NB4 (cell line): ENCODE measurements around the gene BMPR1A.
A peak's percentile ranks its signal among the peaks of the same experiment; 100 is the strongest.
"Not testable (repeated sequence)": the region's sequence is repeated elsewhere in the genome, so short reads cannot be mapped to it uniquely, and the experiment has no call there.

Source experiments
- DNase-seq: peaks from one replicate; pipeline ENCODE4 v3.0.0; 2010; ENCODE audit warnings: low read depth
- H3K4me3 ChIP-seq: one replicate; pipeline ENCODE4 v1.5.1; 2011; ENCODE audit warnings: mild to moderate bottlenecking, low read depth, low read length, moderate library complexity
- MAX ChIP-seq: IDR thresholded peaks from 2 replicates; pipeline ENCODE4 v1.6.1; 2011; ENCODE audit warnings: low read depth, low read length
- MYC ChIP-seq: IDR thresholded peaks from 2 replicates; pipeline ENCODE4 v1.6.1; 2011; ENCODE audit warnings: low read depth, low read length
- POLR2A ChIP-seq: IDR thresholded peaks from 2 replicates; pipeline ENCODE4 v1.6.1; 2011; ENCODE audit warnings: mild to moderate bottlenecking; ENCODE audit not compliant: insufficient read length; ENCODE audit errors: extremely low read depth
- TF ChIP-seq, protein P1 (sequence below): IDR thresholded peaks from one replicate; pipeline ENCODE4 v1.5.1; 2012; ENCODE audit warnings: low read depth, low read length

Gene BMPR1A

GRCh38 chr10:86851328-86852207, 95.1 kb downstream of the BMPR1A start:
- no peak overlapping the region for H3K4me3 ChIP-seq
- DNase-seq = no peak
- TF ChIP-seq POLR2A = no peak
- TF ChIP-seq MYC = no peak
- TF ChIP-seq, protein P1, sequence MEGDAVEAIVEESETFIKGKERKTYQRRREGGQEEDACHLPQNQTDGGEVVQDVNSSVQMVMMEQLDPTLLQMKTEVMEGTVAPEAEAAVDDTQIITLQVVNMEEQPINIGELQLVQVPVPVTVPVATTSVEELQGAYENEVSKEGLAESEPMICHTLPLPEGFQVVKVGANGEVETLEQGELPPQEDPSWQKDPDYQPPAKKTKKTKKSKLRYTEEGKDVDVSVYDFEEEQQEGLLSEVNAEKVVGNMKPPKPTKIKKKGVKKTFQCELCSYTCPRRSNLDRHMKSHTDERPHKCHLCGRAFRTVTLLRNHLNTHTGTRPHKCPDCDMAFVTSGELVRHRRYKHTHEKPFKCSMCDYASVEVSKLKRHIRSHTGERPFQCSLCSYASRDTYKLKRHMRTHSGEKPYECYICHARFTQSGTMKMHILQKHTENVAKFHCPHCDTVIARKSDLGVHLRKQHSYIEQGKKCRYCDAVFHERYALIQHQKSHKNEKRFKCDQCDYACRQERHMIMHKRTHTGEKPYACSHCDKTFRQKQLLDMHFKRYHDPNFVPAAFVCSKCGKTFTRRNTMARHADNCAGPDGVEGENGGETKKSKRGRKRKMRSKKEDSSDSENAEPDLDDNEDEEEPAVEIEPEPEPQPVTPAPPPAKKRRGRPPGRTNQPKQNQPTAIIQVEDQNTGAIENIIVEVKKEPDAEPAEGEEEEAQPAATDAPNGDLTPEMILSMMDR = no peak
- no peak for TF ChIP-seq MAX

- not testable (repeated sequence) for H3K4me3 ChIP-seq
Measured at GRCh38 chr10:86853582-86853981, 97.2 kb downstream of the BMPR1A start.

GRCh38 chr10:86855513-86855912, 99.1 kb downstream of the BMPR1A start:
- TF ChIP-seq MYC = no peak
- TF ChIP-seq, protein P1 = no peak
- no peak for TF ChIP-seq POLR2A
- TF ChIP-seq MAX = no peak
- DNase-seq = no peak
- H3K4me3 ChIP-seq = no peak overlapping the region

More at GRCh38 chr10:86853582-86853981, 97.2 kb downstream of the BMPR1A start:
- DNase-seq = not testable (repeated sequence)

DNA sequence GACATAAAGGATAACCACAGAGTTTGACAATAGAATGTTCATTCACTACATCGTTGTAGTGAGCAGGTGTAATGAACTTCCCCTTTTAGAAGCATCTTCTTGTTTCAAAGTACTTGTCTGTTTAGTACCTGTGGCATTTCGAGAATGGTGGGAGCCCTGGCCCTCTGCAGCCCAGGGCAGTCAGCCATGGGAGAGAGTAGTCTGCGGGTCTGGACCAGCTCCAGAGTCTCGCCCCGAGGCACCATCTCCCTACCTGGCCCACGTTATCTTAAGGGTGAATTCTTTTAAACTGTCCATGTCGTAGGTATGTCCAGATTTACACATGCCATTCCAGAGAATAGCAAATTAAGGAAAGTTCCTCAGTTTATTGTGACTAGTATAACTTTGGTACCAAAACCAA, 99.7 kb downstream of the BMPR1A start:
- TF ChIP-seq MAX (no peak), MYC (no peak), POLR2A (no peak)
- TF ChIP-seq, protein P1 = no peak
- H3K4me3 ChIP-seq = no peak overlapping the region
- no peak for DNase-seq

DNA sequence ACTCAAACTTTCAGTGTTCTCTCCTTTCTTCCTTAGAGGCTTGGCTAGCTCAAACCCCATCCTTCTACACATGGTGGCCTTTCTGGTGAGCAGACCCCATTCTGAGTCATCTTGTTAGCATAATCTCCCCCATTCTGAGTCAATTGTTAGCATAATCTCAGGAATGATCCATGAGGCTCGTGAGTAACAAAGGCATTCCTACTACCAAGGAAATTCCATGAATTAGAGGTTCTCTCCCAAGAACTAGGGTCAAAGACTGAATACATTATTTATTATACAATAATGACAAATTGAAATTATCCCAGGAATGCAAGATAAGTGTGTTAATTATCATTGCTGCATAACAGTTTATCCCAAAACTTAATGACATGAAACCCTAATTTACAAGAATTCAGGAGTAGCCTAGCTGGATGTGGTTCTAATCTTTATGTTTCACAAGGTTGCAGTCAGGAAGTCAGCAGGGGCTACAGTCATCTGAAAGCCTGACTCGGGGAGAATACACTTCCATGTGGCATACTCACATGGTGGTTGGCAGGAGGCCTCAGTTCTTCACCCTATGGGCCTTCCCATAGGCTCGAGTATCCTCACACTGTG, 100.8 kb downstream of the BMPR1A start:
- DNase-seq = peak; percentile 11
- H3K4me3 ChIP-seq = no peak overlapping the region
- TF ChIP-seq MAX (peak; percentile 22; the same call in 1 of the 2 replicates), MYC (no peak)

DNA sequence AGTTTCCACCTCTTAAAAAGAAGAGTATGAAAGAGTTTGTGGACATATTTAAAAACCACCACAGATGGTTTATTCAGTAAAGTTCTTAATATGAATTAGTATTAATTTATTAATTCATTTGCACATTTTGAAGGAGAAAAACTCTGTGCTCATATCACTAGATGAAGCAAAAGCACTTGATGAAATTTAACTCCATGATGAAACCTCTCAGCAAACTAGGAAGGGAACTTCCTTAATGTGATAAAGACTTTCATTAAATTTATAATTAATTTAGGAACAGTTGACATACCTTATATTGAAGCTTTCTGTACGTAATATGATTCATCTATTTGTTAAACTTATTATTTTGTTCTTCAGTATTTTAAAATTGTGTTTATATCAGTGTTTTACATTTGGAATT, 101.6 kb downstream of the BMPR1A start:
- TF ChIP-seq, protein P1 = no peak
- TF ChIP-seq MYC (no peak), POLR2A (no peak), MAX (no peak)
- no peak for DNase-seq
- H3K4me3 ChIP-seq = no peak overlapping the region
